Right lung (tissue), 10 donors: ENCODE measurements around the gene SPANXN1. TPM values are rescaled to one million over a fixed set of nuclear protein-coding genes. Genes with fewer than 3 reads are reported as not detected.
"Not testable (repeated sequence)": the region's sequence is repeated elsewhere in the genome, so short reads cannot be mapped to it uniquely, and the experiment has no call there.

Source experiments
- DNase-seq, 2 donors: peaks; one replicate each; pipeline ENCODE4 v3.0.0-alpha.2; 2013
- long read RNA-seq, 8 donors: transcript quantifications; one replicate each; lab custom pipeline, GENCODE V29; 2026
- polyA plus RNA-seq, 5 donors: library from polyadenylated mRNA; unstranded; fragments of 120-200 nt; gene quantifications; one replicate each; pipeline versions ENCODE4 v1.2.1 to v1.2.3, GENCODE V29; 2013; ENCODE audit warnings: inconsistent platforms in 1 of 5, low replicate concordance in 1 of 5; ENCODE audit not compliant: insufficient read length in 5 of 5, insufficient read depth in 1 of 5

Gene SPANXN1
- not detected for polyA plus RNA-seq
- long read RNA-seq, donor 1 = 0 reads
- long read RNA-seq, donor 2 = 0 reads
- long read RNA-seq, donor 3 = 0 reads
- long read RNA-seq, donor 4 = 0 reads
- long read RNA-seq, donor 5 = 0 reads
- long read RNA-seq, donor 6 = 0 reads
- long read RNA-seq, donor 7 = 0 reads
- long read RNA-seq, donor 8 = 0 reads

GRCh38 chrX:145247203-145247602 is at the start of gene SPANXN1:
SPANXN1 (plus strand) TSS chrX:145247503; CDS start chrX:145247587, 84 bp downstream.
- DNase-seq = not testable (repeated sequence)

- DNase-seq = no peak
Observed at GRCh38 chrX:145199078-145199477, 48.2 kb upstream of the SPANXN1 start.

GRCh38 chrX:145213504-145213903 is 33.8 kb upstream of the SPANXN1 start:
- DNase-seq = peak in 1 of 2 donors; percentile 0

- DNase-seq = no peak
Observed at GRCh38 chrX:145292218-145292617, 44.9 kb downstream of the SPANXN1 start.
